Endothelial cell of umbilical vein (primary cell): Measurements from ENCODE around the gene ADGRG7.

Experiments
- CTCF ChIP-seq, 2 donors: IDR thresholded peaks; 1 replicate in 1 of 2; 2 replicates in 1 of 2; pipeline ENCODE4 v1.5.1; 2011; ENCODE audit warnings: low read length in 2 of 2, mild to moderate bottlenecking in 2 of 2, moderate library complexity in 2 of 2, control low read depth in 1 of 2, inconsistent platforms in 1 of 2, low read depth in 1 of 2; ENCODE audit not compliant: insufficient read depth in 1 of 2; ENCODE audit errors: extremely low read depth in 1 of 2
- EZH2 ChIP-seq: IDR thresholded peaks from 2 replicates; pipeline ENCODE4 v1.6.1; 2012; ENCODE audit warnings: borderline replicate concordance, low read depth, mild to moderate bottlenecking, moderate library complexity, low read length, inconsistent platforms; ENCODE audit not compliant: severe bottlenecking
- MAX ChIP-seq: IDR thresholded peaks from 2 replicates; pipeline ENCODE4 v1.6.1; 2011; ENCODE audit not compliant: insufficient read depth, insufficient read length
- POLR2A ChIP-seq: IDR thresholded peaks from 2 replicates; pipeline ENCODE4 v1.6.1; 2012; ENCODE audit warnings: low read depth, mild to moderate bottlenecking, control low read depth, low read length
- POLR2AphosphoS5 ChIP-seq: IDR thresholded peaks from 2 replicates; pipeline ENCODE4 v1.6.1; 2012; ENCODE audit warnings: low read depth, mild to moderate bottlenecking, control low read depth, low read length, moderate library complexity; ENCODE audit not compliant: insufficient read depth

GRCh38 chr3:100609305-100609704, at the start of gene ADGRG7:
- TF ChIP-seq EZH2: no peak
- TF ChIP-seq CTCF (IDR thresholded peaks at IDR 0.05; ENCODE audit: extremely low read depth in 1 of 2, insufficient read depth in 1 of 2, low read depth in 1 of 2, low read length in 2 of 2): no peak
- no peak for TF ChIP-seq POLR2A
- TF ChIP-seq POLR2AphosphoS5: no peak
- TF ChIP-seq MAX: no peak
